Activated CD8-positive, alpha-beta memory T cell treated with anti-CD3 and anti-CD28 coated beads, Interleukin-2, amount 50 U/mL, for 24 hours (primary cell): Measurements from ENCODE around the gene FAM135A.
"Not testable (repeated sequence)": the region's sequence is repeated elsewhere in the genome, so short reads cannot be mapped to it uniquely, and the experiment has no call there.

ENCODE experiments used
- DNase-seq: peaks from one replicate; pipeline ENCODE4 v3.0.0-alpha.2; 2020; ENCODE audit errors: extremely low read depth

FAM135A gene

GRCh38 chr6:70396796-70397729 is 16.2 kb upstream of the FAM135A start:
- DNase-seq, result no peak

- DNase-seq, result no peak
Observed at GRCh38 chr6:70398783-70399728, 14.3 kb upstream of the FAM135A start.

DNA sequence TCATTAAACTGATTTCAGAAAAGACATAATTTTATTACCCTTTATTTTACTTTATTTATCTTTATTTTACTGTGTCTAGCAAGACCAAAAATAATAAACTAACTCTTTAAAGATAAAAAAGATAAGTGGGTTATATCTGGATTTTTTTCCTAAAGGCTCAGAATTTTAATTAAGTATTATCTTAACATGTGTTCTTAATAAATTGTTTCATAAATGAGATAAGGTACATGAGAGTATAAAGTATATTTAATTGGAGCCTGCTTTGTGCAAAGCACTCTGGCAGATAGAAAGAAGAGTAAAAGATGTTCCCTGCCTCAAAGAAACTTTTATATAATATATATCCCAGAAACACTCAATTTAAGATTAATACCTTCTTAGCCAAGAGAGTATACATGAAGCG is 8.7 kb upstream of the FAM135A start:
- DNase-seq, result no peak

GRCh38 chr6:70409216-70409615 is 4.1 kb upstream of the FAM135A start:
- no peak for DNase-seq

GRCh38 chr6:70411542-70412251 is 1.6 kb upstream of the FAM135A start:
- DNase-seq, result no peak

GRCh38 chr6:70412252-70413113 is 825 bp upstream of the FAM135A start:
- no peak for DNase-seq

DNA sequence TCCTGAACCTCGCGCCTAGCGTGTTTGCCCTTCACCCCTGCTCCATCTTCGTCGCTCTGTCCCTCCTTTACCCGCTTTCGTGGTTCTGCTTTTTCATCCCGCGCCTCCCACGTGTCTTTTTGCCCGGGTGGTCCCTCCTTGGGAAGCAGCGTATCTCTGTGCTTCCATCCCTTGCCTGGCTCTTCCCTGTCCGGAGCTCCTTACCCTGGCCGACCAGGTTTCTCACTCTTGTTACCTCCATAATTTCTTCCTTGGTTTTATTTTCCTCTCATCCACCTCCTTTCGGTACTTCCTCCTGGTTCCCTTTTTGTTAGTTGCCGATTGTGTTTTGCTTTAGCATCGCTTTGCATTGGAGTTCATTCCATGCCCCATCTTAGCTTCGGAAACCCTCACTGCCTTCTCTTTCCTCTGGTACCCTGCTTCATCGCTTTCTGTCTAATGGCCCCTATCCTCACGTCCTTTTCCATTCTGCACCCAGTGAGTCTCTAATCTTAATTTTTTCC is 735 bp downstream of the FAM135A start:
- DNase-seq, result no peak

GRCh38 chr6:70414813-70415212 is 1.5 kb downstream of the FAM135A start:
- DNase-seq, result no peak

DNA sequence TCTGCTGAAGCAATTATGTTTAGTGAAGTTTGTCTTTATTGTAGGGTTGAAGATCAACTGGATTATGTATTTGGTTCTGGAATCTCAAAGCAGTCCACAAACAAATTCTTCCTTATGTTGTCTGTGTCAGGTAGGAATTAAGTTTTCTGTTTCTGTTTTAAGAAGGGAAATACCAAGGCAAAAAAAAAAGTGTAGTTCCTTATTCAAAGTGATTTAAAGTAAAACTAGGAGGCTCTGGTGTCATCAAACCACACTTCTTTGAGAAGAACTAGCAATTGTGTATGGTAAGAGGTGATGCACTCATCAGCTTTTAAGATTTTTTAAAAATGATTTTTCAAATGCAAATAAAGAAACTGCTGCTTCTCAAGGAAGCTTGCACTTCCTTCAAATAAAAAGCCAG is 1.9 kb downstream of the FAM135A start:
- no peak for DNase-seq

DNA sequence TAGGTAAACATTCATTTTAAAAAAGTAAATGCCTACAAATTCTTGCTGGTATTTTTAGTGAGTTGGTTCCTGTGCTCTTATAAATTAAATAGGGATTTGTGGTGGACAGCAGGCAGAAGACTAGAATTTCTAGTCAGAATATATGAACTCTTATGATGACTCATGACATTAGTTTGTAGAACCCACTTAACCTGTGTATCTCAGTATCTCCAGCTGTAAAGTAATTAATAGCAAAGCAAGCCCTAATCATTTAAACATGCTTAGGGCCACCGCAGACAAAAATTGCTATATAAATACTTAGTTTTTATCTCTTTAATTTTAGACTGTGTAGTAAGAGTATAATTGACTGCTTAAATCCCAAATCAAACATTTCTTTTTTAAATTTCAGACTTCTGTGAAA is 2.4 kb downstream of the FAM135A start:
- DNase-seq, result no peak

- DNase-seq, result no peak
Observed at GRCh38 chr6:70421509-70421908, 8.2 kb downstream of the FAM135A start.

GRCh38 chr6:70423189-70424134 is 10.2 kb downstream of the FAM135A start:
- DNase-seq, result no peak

DNA sequence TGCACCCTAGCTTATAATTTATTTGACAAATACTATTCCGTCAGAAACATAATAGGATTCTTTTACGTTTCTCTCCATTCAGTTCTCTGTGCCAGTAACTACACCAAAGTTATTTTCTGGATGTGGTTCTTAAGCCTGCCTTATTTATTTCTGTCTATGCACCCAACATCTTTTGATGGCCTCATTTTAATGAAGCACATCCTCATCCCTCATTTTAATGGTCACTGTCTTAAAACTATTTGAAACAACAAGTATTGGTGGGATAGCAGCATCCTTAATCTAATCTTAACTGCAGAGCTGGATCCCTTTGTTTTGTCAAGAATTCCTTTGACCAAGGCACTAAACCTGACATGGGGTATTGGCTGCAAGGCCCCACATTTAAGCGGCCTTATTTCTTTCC is 11.0 kb downstream of the FAM135A start:
- DNase-seq, result no peak

- DNase-seq, result no peak
Observed at GRCh38 chr6:70436320-70436719, 23.0 kb downstream of the FAM135A start.

GRCh38 chr6:70445001-70445400 is 31.7 kb downstream of the FAM135A start:
- no peak for DNase-seq

GRCh38 chr6:70447343-70448070 is 34.2 kb downstream of the FAM135A start:
- not testable (repeated sequence) for DNase-seq

DNA sequence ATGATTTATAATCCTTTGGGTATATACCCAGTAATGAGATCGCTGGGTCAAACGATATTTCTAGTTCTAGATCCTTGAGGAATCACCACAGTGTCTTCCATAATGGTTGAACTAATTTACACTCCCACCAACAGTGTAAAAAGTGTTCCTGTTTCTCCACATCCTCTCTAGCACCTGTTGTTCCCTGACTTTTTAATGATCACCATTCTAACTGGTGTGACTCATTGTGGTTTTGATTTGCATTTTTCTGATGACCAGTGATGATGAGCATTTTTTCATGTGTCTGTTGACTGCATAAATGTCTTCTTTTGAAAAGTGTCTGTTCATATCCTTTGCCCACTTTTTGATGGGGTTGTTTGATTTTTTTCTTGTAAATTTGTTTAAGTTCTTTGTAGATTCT is 40.6 kb downstream of the FAM135A start:
- DNase-seq, result not testable (repeated sequence)

DNA sequence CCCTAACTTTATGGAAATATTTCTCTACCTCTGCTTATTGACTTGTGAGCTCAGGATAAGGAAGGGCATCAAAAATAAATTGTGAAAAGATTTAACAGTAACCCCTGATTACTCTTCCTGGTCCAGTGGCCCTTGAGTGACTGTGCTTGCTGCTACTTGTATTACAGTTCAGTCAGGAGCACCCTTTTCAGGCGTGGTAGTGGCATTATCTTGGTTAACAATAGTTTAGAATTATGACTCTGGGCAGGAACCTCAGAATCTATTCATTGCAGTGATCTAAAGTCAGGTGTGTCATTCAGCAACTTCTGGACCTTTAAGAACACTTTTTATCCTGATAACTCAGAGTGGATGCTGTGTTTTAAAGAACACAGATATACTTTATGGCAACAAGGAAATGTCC is 43.4 kb downstream of the FAM135A start:
- DNase-seq, result no peak

DNA sequence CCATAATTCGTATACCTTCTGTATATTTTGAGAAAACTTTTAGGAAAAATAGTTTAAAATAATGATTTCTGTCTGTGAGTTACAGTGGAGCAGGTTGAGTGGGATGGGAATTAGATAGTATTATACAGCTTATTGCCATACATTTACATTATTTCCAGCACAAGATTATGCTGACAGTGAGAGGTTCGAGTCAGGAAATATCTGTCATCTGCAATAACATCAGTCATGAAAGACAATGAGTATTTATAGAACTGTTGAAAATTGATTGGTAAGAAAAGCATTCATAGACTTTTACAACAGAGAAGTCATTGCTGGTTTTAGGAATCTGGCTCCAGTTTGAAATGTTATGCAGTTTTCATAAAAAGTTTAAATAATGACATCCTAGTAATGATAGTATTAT is 45.9 kb downstream of the FAM135A start:
- DNase-seq, result no peak
